Activated T-cell treated with anti-CD3 and anti-CD28 coated beads for 1 hour (primary cell): ENCODE measurements around the gene FBXO8.
A peak's percentile ranks its signal among the peaks of the same experiment; 100 is the strongest.
"Not testable (repeated sequence)": the region's sequence is repeated elsewhere in the genome, so short reads cannot be mapped to it uniquely, and the experiment has no call there.

Experiments used
- DNase-seq: peaks from one replicate; pipeline ENCODE4 v3.0.0-alpha.2; 2020; ENCODE audit warnings: low read depth

The FBXO8 gene

GRCh38 chr4:174282836-174283506 lies 496 bp downstream of the FBXO8 start:
- DNase-seq: peak; percentile 56

DNA sequence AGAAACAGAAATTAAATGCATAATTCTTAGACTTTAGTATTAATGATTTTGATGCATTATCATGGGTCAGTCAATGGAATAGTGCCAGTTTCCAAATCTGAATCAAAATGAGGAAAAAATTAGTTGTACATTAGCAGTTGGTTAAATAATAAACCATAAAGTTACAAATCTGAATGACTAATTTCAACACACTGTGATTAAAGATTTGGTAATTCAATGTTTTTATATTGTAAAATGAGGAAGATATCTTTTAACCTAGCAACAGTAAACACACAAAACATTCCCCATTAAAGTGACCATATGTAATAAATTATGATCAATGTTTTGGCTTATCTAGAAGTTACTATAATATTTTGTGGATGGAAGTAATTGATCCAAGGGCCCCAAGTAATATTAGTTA lies 1.6 kb downstream of the FBXO8 start:
- no peak for DNase-seq

DNA sequence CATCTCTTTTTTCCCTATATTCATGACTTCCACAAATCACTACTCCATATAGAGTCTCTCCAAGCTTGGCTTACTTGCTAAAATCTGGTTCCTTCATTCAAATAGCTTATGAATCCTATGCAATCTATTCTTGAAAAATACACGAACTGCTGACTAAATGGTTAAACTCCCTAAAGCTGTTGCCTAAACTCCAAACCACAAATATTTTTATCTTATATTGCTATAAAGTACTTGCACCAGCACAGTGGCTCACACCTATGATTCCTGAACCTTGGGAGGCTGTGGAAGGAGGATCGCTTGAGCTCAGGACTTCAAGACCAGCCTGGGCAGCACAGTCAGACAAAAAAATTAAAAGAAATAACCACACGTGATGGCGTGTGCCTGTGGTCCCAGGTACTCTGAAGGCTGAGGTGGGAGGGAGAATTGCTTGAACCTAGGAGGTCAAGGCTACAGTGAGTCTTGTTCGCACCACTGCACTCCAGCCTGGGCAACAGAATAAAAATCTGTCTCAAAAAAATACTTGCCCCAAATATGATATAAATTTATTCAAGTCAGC lies 2.2 kb downstream of the FBXO8 start:
- no peak for DNase-seq

DNA sequence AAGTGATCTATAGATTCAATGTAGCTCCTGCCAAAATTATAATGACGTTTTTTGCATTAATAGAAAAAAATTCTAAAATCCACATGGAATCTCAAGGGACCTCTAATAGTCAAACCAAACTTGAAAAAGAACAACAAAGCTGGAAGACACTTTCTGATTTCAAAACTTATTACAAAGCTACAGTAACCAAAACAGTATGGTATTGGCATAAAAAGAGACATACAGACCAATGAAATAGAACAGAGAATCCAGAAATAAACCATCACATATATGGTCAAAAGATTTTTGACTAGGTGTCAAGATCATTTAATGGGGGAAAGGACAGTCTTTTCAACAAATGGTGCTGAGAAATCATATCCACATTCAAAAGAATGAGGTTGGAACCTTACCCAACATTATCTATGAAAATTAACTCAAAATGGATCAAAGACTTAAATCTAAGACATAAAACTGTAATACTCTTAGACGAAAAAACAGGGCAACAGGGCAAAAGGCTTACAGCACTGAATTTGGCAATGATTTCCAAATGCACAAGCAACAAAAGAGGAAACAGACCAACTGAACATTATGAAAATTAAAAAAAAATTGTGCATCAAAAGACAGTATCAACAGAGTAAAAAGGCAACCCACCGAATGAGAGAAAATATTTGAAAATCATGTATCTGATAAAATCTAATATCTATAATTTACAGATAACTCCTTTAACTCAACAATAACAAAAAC lies 3.9 kb downstream of the FBXO8 start:
- DNase-seq: no peak

DNA sequence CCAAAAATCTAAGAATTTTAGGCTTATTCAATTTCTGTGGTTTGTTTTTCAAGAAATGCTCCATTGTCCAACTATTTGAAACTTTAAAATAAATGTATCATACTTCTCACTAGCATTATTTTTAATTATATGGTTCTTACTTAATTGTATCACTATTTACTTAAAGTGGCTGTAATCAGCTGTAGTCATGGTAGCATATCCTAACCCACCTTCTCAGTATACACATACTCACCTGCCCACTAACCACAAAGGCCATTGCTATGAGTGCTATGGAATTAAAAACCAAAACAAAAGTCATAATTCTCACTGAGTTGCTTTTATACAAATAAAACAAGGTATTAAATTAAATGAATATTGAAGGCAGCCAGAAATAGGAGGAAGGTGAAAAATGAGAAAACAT lies 5.0 kb downstream of the FBXO8 start:
- no peak for DNase-seq

DNA sequence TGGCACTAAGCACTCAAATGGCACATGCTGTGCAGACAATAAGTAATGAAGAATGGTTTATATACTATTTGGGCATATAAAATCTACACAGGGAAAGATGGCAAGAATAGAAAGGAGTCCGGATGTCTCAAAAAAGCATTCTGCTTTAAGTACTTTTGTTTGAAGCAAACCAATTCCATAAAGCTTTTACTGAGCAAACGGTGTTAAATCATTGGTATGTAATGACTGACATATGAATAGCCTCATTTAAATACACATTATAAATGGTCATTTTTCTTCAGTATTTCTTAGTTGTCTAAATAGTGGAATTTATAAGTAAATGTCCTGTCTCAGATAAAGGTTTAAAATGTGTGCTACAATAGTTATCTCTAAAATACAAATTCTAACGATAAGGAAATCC lies 6.0 kb downstream of the FBXO8 start:
- DNase-seq: no peak

DNA sequence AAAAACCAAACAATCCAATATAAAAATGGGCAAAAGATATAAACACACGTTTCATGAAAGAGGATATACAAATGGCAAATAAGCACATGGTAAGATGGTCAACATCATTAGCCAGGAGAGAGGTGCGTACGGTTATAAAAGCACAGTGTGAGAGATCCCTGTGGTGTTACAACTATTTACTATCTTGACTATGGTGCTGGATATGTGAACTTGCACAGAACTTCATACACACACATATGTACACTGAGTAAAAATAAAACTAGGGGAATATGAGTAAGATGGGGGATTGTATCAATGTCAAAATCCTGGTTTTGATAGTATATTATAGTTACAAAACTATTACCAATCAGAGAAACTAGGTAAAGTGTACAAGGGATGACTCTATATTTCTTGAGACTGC lies 8.4 kb downstream of the FBXO8 start:
- DNase-seq: no peak

GRCh38 chr4:174274436-174274835 lies 9.0 kb downstream of the FBXO8 start:
- DNase-seq: no peak

DNA sequence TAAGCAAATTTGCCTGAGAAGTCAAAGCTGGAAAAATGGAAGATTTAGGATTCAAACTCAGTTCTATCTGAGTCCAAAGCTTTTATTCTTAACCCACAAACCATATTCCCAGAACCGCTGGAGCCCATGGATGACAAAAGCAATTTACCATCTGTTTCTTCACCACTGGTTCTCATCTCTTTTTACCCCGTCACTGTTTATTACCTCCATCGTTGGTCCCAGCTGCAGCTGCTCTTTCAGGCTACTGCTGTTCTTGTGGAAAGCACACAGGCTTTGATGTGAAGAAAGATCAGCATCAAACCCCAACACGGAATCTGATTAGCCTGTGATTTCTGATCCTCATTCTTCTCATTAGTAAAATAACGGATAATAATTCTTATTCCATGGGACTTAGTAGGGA lies 9.5 kb downstream of the FBXO8 start:
- DNase-seq: no peak

- DNase-seq: no peak
Measured at GRCh38 chr4:174266416-174266815, 17.1 kb downstream of the FBXO8 start.

DNA sequence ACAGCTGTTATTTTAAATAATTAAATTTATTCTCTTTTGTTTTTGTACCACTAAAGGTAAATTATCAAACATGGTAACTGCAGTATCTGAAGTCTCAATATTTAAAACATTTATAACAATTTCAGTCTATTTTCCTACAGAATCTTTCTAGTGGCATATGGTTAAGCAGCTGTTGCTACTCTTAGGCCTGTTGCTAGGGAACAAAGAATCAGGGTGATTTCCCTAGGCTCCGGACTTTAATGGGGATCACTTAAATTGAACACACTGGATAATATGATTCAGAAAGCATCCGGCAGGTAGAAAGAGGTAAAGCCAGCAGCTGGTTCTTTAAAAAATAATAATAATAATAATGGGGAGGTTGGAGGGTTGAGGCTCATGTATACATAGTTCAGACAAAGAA lies 17.6 kb downstream of the FBXO8 start:
- DNase-seq: no peak

DNA sequence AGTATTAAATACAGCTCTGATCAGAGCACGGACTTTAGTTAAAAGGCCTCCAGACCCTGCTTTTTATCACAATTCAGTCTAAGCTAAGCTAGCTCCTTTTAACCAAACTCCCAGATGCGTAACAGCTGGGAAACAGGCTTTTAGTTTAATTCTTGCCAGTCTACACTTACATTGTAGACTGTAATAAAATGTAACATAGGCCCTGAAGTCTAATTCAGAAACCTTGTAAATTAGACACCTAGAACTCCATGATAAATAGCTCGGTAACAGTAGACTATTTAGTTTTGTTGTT lies 20.1 kb downstream of the FBXO8 start:
- DNase-seq: no peak

- DNase-seq: no peak
Measured at GRCh38 chr4:174262624-174263444, 20.6 kb downstream of the FBXO8 start.

DNA sequence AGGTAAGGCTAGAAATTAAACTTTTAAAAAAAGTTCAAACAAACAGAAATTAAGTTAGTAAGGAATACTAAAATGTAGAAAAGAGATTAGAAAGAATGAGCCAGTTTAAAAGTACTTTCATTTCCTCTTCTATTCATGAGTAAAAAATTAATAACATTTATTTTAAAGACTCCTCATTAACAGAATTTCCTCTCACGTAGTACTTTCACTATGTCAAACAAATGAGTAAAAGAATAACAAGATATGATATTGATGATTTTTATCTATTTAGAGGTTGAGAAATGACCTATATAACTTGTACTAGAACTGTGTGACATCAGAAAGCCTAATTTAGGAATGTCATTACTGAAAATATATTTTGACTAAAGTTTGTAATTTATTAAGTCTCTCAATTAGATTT lies 22.0 kb downstream of the FBXO8 start:
- not testable (repeated sequence) for DNase-seq

DNA sequence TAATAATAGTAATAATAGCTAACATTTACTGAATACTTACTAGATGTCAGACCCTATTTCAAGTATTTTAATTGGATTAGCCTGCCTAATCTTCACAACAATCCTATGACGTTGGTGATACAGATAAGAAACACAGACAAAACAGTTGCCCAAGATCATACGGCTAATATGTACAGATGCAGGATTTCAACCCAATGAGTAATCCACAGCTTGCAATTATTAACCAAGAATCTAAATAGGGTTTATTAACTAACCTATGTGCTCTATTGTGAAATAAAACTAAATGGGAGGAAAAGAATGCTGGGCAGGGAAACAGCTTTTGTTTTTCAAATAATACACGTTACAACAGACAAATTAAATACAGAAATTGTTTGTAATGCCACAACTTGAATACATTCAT lies 23.4 kb downstream of the FBXO8 start:
- no peak for DNase-seq

GRCh38 chr4:174259580-174259979 lies 23.9 kb downstream of the FBXO8 start:
- no peak for DNase-seq

DNA sequence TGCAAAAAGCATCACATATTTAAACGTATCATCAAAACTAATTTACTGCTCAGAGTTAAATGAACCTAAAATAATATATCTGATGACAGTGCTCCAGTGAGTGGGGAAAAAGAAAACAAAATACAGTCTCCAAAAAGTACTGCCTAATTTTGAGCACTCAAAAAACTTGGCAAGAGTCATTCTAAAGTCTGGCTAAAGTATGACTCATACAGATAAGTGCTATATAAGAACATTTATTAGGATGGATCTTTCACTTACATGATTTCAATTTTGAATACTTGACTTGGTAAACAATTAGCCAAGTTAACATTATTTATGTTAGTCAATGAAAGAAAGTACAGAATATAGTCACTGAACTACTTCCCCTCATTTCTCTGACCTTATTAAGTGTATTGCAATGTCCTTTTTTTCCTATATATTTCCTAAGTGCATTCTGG lies 27.2 kb downstream of the FBXO8 start:
- no peak for DNase-seq

DNA sequence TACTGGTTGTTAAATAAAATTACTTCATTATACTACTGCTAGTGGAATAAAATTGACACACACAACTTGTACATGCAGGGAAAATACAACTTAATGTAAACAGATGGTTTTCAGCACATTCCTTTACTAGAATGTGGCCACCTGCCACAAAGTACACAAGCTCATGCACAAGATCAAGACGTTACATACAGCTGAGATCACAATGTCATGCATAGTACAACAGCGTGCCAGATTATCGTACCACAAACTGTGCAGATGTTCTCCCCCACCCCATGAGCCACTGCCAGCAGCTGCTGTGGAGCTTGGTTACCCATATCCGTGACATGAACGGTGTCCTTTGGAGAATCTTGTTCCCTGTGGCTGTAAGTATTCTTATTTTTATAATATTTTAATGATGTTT lies 27.7 kb downstream of the FBXO8 start:
- no peak for DNase-seq

GRCh38 chr4:174255374-174255773 lies 28.1 kb downstream of the FBXO8 start:
- no peak for DNase-seq

DNA sequence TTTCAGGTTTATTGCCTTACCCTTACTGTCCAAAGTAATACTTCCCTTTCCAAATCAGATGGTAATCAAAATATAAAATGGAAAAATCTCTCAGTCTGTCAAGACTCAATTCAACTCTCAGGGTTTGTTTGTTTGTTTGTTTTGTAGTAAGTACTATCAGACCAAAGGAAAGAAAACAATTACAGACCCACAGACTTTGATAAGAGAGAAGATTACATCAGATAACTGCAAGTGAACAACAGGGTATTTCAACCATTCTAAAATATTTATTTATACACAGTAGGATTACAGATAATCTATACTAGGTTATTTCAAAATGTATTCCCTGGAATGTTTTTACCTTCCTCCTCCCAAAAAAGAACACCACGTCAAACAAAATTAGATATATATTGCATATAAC lies 28.9 kb downstream of the FBXO8 start:
- no peak for DNase-seq

GRCh38 chr4:174252412-174252811 lies 31.1 kb downstream of the FBXO8 start:
- no peak for DNase-seq

- DNase-seq: no peak
Measured at GRCh38 chr4:174248407-174248806, 35.1 kb downstream of the FBXO8 start.

- no peak for DNase-seq
Measured at GRCh38 chr4:174245714-174246113, 37.8 kb downstream of the FBXO8 start.
